ENCODE measurements around the gene MACC1.
A peak's percentile ranks its signal among the peaks of the same experiment; 100 is the strongest.

MACC1 gene

DNA sequence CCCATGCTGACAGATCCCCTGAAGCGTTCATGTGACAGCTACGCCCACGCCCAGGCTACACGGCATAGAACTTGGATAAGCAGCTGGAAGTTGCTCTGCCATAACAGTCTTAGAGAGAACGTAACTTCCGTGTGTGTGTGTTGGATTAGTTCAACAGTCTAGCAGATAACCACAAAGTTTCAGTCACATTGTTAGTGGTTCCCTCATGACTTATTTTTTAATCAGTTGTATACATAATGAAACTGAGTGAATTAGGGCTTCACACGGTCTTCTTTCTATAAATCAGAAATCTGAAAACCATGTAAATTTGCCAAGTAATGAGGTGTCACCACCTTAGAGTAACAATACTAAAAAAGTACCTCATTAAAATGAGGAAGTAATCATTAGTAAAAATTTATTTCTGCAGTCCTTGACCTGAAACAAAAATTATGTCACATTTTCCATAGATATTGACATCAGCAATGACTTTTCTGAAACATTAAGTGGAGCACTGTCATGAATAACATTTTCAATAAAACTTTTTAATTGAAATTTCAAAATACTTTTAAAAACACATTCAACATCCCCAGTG lies 21.7 kb upstream of the MACC1 start:
- POLR2A ChIA-PET, result interaction anchor here (3.5 kb wide), 1 partner anchor 19 kb away, joined by 45 read pairs; no protein-coding TSS in a partner anchor
- CTCF ChIA-PET, result interaction anchor here (1.0 to 6.6 kb wide), 5 partner anchors 9 to 91 kb away, joined by 3 to 85 read pairs (median 6); partner anchors contain the start of genes ITGB8 and MACC1
- peak; percentile 35 for DNase-seq (ENCODE audit: extremely low spot score)
- TF ChIP-seq, protein P1, sequence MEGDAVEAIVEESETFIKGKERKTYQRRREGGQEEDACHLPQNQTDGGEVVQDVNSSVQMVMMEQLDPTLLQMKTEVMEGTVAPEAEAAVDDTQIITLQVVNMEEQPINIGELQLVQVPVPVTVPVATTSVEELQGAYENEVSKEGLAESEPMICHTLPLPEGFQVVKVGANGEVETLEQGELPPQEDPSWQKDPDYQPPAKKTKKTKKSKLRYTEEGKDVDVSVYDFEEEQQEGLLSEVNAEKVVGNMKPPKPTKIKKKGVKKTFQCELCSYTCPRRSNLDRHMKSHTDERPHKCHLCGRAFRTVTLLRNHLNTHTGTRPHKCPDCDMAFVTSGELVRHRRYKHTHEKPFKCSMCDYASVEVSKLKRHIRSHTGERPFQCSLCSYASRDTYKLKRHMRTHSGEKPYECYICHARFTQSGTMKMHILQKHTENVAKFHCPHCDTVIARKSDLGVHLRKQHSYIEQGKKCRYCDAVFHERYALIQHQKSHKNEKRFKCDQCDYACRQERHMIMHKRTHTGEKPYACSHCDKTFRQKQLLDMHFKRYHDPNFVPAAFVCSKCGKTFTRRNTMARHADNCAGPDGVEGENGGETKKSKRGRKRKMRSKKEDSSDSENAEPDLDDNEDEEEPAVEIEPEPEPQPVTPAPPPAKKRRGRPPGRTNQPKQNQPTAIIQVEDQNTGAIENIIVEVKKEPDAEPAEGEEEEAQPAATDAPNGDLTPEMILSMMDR (IDR thresholded peaks at IDR 0.05; ENCODE audit: control extremely low read depth, extremely low read depth, low read depth, missing control alignments), result no peak

DNA sequence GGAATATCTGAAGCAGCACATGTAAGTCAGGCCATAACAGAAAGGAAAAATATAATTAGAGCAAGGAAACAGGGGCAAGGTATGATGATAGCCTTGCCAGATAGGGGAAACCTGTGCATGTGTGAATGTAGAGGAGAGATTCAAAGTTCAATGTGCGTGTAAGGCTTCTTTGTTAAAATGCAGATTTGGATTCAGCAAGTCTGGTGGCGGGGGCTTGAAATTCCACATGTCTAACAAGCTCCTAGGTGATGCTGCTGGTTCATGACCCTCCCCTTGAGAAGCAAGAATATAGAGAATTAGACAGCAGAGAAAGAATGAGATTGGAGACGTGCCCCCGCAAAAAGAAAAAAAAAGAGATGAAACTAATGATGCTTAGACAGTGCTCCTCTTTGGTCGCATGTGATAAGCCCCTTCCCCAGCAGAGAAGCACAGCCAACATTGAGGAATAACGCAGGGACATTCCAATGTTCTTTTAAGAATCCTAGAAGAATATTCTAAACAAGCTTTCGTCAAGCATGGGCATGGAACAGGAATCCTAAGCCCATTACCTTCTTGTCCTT lies 21.1 kb upstream of the MACC1 start:
- TF ChIP-seq, protein P1 (IDR thresholded peaks at IDR 0.05; ENCODE audit: control extremely low read depth, extremely low read depth, low read depth, missing control alignments), result no peak
- CTCF ChIA-PET, result interaction anchor here (1.0 to 6.6 kb wide), 6 partner anchors 8 to 92 kb away, joined by 3 to 85 read pairs (median 4); partner anchors contain the start of genes ITGB8 and MACC1
- POLR2A ChIA-PET, result interaction anchor here (3.5 kb wide), 1 partner anchor 18 kb away, joined by 45 read pairs; no protein-coding TSS in a partner anchor
- no peak for DNase-seq (ENCODE audit: extremely low spot score)

DNA sequence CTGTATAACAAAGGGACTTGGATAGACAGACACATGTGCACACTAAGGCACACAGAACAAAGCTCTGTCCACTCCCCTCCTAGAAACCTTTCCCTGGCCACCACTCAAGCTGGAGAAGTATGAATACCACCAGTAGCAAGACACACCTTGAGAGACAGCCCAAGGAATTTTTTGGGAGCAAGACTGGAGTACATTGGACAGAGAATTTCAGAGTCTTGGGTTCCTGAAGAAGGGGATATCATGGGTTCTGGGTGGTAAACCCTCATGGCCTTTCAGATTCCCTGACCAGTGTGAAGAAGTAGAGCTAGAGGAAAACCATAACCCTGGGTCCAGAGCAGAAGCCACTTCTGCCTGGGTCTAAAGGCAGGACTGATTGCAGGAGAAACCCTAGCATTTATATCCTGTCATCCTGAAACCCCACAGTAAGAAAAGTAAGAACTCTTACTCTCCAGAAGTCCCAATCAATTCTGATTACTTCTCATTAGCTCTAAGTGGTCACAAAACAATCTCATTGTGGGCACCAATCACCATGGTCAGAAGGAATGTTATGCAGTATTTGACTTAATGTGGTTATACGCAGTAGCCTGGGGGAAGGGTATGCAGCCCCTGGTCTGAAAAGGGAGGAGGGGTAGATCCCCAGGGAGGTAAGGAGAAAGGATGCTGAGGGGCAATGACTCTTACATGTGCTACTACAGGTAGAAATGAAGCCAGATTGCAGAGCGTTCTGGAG lies 20.4 kb upstream of the MACC1 start:
- POLR2A ChIA-PET, result interaction anchor here (3.5 kb wide), 1 partner anchor 18 kb away, joined by 45 read pairs; no protein-coding TSS in a partner anchor
- TF ChIP-seq, protein P1 (IDR thresholded peaks at IDR 0.05; ENCODE audit: control extremely low read depth, extremely low read depth, low read depth, missing control alignments), result no peak
- CTCF ChIA-PET, result interaction anchor here (0.9 to 6.6 kb wide), 7 partner anchors 10 to 93 kb away, joined by 3 to 85 read pairs (median 6); partner anchors contain the start of genes ITGB8 and MACC1
- DNase-seq (ENCODE audit: extremely low spot score), result no peak

DNA sequence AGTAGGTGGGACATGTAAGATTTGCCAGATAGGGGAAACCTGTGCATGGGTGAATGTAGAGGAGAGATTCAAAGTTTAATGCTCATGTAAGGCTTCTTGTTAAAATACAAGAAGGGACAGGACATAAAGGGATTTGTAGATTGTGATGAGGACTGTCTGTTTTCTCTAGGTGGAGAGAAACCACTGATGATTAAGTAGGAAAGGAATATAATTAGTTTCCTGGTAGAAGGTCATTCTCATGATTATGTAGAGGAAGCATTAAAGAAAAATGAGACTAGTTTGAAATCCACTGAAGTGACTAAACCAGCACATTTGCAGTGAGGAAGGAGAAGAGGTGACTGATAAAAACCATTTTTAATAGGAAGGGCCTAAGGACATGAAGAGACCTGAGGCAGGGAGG lies 19.6 kb upstream of the MACC1 start:
- TF ChIP-seq, protein P1 (IDR thresholded peaks at IDR 0.05; ENCODE audit: control extremely low read depth, extremely low read depth, low read depth, missing control alignments), result no peak
- ChIA-PET CTCF (interaction anchor here (0.6 to 6.6 kb wide), 8 partner anchors 9 to 94 kb away, joined by 3 to 85 read pairs (median 4); partner anchors contain the start of genes ITGB8 and MACC1), POLR2A (interaction anchor here (3.5 kb wide), 1 partner anchor 17 kb away, joined by 45 read pairs; no protein-coding TSS in a partner anchor)
- DNase-seq (ENCODE audit: extremely low spot score), result no peak

DNA sequence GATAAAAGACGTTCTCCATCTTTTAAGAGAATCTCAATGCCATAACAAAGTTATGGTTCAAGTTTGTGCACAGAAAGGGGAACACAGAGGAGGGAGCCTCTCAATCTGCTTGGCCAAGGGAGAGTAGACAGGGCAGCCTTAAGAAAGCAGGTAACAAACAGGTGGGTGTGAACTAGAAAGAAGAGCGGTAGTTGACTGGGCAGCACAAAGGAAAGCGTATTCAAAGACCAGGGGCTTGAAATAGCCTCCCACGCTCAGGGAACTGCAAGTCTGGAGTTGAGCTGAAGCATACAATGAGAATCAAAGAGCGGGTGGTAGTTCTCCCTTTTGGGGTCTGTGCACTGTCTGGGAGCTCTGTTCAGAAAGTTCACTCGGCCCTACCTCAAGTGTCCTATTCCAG lies 18.9 kb upstream of the MACC1 start:
- POLR2A ChIA-PET, result interaction anchor here (3.5 kb wide), 1 partner anchor 16 kb away, joined by 45 read pairs; no protein-coding TSS in a partner anchor
- CTCF ChIA-PET, result interaction anchor here (0.6 to 6.6 kb wide), 5 partner anchors 10 to 70 kb away, joined by 3 to 85 read pairs (median 6); partner anchors contain the start of gene MACC1
- TF ChIP-seq, protein P1 (IDR thresholded peaks at IDR 0.05; ENCODE audit: control extremely low read depth, extremely low read depth, low read depth, missing control alignments), result no peak

DNA sequence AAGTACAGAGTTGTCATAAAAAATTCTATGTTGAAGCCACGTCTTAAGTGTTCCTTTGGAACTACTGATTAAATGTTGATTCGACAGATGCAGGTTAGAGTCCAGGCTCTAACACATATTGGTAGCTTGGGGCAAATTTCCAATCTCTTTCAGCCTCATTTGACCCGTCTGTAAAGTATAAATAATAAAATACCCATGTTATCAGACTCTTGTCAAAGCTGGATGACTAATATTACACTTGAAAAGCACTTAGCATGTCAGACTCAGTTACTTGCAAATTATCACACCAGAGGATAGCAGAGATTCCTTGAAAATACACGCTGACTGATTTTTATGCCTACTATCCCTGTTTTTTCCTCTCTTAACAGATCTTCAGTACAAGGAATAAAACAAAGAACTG lies 18.1 kb upstream of the MACC1 start:
- no peak for DNase-seq (ENCODE audit: extremely low spot score)
- ChIA-PET CTCF (interaction anchor here (0.8 to 6.6 kb wide), 6 partner anchors 9 to 103 kb away, joined by 3 to 85 read pairs (median 5); partner anchors contain the start of gene MACC1), POLR2A (no interaction called here)
- TF ChIP-seq, protein P1 (IDR thresholded peaks at IDR 0.05; ENCODE audit: control extremely low read depth, extremely low read depth, low read depth, missing control alignments), result no peak

More for the DNA sequence above, 18.9 kb upstream of the MACC1 start:
- no peak for DNase-seq (ENCODE audit: extremely low spot score)

Data from GM10248 (cell line).